HG03097 (cell line): Measurements from ENCODE around the gene INS.

Experiments used
- ATAC-seq: cut with Tn5 transposase; IDR thresholded peaks from one replicate; pipeline ENCODE4 v1.9.1; 2021; ENCODE audit not compliant: unreplicated experiment, low FRiP score

Gene INS

DNA sequence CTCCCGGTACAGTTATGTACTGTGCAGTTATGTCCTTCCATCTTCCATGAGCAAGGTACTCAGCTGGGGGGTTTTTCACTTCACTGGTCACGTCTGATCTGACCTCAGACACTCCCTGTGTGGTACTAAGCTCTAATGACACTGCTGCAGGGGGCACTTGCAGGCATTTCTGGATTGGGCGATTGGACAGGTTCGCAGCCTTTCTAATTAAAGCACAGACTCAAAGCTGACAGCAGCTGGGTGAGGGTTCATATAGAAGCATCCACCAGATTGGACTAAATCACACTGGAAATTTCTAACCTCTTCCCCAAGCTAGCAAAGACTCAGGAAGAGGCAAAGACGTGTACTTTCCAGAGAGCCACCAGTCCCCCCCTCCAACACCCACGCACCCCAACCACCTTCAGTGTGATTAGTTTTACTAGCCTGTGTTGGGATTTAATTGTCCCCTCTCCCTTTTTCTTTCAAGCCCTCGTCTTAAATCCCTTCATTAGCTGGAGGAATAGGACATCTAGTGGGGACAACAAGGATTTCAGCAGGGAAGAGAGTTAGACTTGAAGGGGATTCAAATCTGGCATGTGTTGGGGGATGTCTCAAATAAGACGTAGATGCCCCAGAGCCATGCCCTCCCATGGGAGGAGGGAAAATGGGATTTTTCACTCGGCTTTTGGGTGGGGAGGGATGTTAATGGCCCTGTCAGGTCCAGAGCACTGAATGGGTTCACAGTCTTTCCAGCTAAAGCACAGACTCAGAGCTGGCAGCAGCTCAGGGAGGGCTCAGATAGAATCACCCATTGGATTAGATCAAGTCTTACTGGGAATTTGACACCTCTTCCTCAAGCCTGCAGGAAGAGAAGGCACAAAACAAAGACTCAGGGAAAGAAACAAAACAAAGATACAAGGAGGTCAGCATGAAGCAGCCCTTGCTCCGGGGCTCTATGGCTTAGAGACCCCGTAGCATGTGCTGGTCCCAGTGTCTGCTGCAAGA is 10.9 kb downstream of the INS start:
- no peak for ATAC-seq

DNA sequence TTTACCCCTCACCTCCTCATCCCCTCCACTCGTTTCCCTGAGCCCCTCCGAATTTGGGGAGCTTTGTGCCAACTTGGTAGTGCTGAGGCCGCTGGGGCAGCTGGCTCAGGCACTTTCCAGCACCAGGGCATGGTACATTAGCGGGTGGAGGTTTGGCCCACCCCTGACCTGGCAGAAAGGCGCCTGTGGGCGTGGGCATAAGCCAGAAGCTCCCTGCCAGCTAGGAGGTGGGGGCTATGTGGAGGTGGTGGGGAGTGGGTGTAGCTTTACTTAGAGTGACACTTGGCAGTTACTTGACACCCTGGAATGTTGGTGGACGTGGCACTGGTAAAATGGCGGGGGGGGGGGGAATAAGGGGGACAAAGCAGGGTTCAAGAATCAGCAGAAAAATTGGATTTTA is 11.5 kb downstream of the INS start:
- no peak for ATAC-seq

DNA sequence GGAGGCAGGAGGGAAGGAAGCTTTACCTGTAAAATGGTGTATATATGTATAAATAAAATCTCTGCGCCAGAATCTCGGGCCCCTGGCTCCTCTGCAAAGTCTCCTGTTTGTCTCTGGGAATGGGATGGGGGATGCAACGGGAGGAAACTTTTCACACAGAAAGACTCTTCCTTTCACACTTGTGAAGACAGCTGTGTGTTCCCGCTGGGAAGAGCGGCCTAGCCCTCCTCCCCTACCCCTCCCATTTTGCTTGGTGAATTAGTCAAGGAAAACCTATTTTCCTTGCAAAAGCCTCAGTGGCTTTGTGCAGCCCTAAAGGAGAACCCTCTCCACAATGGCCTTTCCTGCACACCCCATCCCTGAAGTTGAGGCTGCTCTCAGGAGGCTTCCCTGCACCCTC is 12.4 kb downstream of the INS start:
- ATAC-seq = no peak

DNA sequence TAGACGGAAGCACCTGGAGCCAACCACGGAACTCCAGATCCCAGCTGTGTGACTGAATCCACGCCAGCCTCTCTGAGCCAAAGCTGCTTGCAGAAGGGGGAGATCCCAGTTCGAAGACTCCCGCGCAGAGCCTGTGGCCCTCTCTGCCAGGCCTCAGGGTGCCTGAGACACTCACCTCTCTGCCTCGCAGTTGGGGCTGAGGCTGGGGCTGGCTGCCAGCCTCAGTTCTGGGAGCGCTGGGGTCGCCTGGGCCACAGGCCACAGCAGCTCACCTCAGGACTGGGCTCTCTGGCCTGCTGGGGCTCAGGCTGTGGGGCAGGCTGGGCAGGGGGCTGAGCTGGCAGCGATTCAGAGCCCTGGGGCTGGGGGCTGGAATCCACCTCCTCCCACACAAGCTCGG is 13.6 kb downstream of the INS start:
- ATAC-seq = no peak

DNA sequence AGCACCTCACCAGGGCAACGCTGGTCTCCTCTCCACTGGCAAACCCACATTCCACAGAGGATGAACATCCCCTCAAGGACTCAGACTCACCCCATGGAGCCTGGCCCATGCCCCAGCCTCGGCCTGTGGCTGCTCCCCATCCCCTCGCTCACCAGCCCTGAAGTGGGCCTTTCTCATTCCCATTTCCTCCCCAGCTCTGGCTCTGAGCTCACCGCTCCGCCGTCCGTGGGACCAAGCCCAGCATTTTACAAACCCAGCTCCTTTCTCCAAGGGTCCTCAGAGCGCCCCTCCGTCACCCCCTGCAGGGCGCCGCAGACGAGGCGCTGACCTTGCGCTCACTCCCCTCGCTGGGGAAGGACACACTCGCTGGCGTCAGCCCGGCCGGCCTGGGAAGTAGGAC is 15.0 kb downstream of the INS start:
- ATAC-seq = no peak

DNA sequence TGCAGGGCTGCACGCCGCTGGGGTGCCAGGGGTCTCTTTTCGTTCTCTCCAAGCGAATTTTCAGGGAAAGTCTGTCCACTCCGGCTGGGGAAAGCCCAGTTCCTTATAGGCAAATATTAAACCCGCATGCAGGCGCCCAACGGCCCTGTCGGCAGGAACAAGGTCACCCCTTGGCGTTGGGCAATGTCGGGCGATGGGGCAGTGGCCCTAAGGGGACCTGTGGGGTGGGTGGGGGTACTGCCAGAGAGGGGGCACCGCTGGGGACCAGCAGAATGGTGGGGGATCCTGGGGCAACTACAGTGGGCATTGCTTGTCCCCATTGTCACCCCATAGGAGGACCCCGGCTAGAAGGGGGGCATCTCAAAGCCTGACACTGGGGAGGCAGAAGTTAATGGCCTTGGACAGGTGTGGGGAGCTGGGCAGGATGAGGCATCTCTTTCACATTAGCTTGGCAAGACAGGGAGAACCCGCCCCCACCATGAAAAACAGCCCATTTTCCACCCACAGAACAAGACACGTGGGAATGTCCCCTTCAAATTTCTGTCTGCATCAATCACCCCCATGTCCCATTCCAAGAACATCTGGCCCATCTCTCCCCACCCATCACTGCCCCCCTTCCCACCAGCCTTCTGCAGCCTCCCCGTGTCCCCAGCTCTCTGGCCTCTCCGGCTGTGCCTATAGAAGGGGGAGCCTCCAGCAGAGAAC is 16.3 kb downstream of the INS start:
- no peak for ATAC-seq

DNA sequence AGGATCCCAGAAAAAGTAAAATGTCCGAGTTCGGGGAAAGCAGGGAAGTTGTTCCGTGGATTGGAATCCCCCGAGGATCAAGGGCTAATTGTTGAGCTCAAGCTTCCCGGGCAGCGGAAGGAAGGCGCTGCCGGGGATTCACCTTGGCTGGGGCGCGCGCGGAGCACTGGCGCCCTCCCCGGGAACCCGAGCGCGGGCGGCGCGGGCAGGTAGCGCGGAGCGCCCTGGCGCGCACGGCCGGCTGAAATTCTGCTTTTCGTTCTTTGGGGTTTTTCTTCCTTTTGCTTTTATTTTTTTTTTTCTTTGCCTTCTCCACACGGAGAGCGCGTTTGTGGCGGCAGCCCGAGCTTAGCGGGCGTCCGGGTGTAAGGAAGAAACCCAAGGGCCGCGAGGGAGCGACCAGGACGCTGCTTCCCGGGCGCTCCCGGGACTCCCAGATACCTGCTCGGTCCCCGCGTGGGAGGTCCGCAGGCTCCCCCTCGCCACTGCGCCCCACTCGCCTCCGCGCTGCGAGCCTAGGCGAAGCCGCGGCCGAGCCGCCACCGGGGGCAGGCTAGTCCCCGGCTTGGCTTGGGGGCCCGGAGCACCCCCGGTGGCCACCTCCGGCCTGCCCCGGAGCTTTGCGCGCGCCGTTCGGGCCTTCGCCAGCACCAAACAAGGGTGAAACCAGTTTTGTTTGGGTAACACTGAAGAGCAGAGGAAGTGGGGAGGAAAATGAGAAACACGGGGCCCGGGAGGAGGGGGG is 17.0 kb downstream of the INS start:
- ATAC-seq = no peak

DNA sequence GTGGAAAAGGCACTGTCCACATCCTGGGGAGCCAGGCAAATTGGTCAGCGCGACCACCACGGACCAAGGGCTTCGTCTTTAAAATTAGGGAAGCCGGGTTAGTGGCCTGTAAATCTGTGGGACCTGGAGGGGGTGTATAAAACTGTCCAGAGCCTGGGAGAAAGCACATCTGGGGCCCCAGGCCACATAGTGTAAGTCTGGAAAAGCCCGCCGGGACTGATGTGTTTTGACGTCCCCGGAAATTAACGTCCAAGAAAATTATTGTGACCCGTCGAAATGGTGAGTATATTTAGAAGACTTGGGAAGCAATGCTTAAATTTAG is 17.6 kb downstream of the INS start:
- no peak for ATAC-seq

DNA sequence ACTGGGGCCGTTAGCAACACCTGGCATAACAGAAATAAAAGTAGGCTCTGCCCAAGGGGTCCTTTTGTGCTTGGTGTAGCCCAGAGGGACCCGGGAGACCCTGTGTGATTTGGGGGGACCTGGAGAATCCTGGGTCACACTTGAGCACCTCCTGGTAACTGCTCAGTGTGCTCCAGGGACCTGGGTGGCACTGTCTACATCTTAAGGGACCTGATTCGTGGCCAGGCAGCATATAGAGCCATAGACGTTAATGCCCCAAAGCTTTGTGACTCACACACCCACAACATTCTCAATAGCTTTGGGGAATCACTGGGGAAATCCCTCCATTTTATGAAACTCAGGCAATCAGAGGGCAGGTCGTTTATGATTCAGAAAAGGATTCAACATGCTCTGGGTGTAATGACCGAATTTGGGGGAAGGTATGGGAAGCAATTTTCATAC is 18.2 kb downstream of the INS start:
- no peak for ATAC-seq

DNA sequence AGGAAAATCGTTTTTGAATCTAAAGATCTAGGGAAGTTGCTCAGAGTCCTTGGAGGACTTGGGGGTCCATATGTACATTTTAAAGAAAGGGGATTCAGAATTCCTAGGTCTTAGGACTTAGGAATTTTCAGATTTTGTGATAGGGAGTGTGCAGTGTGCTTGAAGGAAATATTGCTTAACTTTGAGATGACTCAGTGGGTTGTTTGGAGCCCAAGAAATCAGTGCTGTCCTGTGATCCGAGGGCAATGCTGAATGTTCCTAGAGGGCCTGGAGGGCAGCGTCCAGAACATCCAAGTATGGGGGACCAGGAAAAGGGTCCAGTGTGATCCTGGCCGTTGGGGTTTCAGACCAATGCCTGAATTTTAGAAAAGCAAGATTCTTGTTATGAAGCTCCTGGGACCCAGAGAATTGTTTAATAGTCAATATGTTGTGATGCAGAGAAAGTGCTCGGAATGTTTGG is 18.7 kb downstream of the INS start:
- ATAC-seq = no peak

DNA sequence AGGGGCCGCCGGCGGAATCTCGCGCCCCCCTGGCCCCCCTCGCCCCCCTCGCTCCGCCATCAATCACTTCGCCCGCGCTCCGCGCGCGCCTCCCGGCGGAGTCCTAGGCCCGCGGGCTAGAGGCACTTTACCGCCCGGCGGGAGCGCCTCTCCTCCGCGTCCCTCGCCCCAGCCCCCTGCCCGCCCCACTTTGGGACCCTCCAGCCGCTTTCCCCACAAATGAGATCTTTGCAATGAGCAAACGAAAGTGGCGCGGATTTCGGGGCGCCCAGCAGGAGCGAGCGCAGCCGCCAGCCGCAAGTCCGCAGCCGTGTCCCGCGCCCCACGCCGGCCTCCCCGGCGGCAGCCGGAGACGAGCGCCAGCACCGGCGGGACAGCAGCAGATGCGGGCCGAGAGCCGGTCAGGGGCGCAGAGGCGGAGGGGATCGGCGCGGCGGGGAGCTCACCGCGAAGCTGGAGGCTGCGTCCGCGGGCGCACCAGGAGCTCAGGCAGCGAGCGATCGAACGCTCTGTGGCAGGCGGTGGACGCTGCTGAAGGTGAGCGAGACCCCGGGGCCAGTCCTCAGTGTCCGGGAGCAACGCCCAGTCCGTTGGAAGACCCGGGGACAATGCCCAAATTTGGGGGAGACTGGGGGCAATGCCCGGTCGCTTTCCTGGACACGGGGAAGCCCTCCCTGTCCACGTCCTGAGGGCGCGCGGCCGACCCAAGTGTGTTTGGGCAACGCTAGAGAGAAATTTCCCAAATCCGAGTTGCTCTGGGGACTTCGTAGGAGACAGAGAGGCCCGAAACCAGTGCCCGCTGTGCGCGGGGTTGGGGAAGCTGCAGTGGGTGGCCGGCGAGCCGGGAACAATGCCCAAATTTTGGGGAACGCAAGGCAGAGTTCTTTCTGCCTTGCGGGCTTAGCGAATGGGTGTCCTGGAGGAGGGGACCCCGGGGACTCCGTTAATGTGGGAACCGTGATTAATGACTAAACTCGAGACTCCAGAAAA is 20.3 kb downstream of the INS start:
- no peak for ATAC-seq

DNA sequence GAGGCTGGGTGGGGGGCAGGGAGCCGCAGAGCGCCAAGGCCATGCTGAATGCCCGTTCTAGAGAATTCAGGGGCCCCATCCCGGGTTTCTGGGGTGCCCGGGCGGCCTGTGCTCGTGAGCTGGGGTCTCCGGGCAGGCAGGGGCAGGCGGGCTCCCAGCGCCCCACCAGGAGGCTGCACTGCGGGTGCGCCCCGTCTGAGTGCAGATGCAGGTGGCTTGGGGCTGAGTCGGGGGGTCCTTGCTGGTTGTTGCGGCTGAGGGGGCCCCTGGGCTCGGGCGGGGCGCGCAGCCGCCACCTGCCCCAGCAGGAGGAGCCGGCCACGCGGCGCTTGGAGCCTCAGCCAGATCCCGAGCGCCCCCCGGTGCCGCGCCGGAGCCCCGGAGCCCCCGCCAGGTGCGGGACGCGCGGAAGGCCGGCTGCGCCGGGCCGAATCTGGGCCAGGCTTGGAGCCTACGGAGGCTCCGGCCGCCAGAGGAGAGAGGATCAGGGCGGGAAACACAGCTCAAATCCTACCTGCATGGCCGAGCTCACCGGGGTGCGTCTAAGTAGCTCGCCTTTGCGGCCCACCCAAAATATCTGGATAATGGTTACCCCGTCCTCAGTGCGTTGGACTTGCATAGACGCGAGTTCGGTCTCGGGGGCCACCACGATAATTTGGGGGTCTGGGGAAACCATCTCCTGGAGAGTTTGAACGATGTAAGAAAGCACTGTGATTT is 21.2 kb downstream of the INS start:
- no peak for ATAC-seq

DNA sequence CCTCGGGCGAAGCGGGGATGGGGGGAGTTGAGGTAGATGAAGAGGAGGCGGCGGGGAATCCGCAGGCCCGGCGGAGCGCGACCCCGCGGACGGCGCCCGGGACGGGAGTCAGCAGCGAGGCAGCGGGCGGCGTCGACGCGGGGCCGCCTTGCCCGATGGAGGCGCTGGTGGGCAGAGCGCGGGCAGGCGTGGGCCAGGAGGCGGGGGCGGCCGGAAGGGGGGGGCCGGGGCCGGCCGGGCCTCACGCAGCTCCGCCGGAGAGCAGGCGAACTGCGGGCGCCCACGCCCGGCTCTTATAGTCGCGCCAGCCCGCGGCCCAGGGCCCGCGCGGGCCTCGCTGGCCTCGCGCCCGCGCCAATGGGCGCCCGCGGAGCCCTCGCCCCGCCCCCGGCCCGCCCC is 21.9 kb downstream of the INS start, which contains the start of gene IGF2:
TSS of gene IGF2 (minus strand) at position 267 of the 399 bp plus-strand sequence. CDS start 3,866 bp downstream, outside the sequence.
- ATAC-seq = no peak

DNA sequence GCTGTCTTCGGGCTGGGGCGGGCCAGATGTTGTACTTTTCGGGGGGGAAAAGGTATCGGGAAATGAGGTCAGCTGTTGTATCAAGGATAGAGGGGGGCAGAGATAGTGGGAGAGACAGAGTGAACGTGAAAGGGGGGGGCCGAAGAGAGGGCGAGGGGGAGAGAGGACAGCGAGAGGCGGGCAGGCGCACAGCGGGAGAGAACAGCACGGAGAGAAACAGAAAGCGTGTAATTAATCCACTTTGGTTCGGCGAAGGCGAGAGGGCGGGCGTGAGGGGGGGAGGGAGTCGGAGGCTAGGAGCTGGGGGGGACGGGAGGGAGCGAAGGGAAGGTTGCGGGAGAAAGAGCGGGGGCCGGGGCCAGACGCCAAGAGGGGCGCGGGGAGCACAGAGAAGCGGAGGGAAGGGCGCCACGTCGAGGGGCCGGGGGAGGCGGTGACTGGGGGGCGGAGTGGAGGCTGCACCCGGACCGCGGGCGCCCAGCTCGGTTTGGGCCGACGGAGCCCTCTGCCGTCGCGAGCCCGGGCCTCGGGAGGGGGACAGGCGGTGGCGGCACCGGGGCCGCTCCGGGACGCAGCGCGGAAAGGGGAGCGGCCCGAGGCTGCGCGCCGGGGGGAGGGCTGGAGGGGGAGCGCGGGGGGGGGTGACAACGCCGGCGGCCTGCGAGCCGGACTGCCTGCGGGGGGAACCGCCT is 22.4 kb downstream of the INS start:
- ATAC-seq = no peak

DNA sequence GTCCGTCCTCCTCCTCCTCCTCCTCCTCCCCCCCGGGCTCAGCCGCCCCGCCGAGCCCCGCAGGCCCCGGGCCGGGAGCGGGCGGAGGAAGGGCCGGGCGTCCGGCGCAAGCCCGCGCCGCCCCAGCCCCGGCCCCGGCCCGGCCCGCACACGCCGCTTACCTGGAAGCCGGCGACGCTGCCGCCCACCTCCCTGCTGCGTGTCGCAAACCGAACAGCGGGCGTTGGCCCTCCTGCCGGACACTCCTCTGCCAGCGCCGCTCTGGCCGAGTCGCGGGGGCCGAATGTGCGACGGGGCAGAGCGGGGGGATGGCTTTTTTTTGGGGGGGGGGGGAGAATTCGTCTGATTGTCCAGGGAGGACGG is 23.0 kb downstream of the INS start:
- ATAC-seq = no peak

DNA sequence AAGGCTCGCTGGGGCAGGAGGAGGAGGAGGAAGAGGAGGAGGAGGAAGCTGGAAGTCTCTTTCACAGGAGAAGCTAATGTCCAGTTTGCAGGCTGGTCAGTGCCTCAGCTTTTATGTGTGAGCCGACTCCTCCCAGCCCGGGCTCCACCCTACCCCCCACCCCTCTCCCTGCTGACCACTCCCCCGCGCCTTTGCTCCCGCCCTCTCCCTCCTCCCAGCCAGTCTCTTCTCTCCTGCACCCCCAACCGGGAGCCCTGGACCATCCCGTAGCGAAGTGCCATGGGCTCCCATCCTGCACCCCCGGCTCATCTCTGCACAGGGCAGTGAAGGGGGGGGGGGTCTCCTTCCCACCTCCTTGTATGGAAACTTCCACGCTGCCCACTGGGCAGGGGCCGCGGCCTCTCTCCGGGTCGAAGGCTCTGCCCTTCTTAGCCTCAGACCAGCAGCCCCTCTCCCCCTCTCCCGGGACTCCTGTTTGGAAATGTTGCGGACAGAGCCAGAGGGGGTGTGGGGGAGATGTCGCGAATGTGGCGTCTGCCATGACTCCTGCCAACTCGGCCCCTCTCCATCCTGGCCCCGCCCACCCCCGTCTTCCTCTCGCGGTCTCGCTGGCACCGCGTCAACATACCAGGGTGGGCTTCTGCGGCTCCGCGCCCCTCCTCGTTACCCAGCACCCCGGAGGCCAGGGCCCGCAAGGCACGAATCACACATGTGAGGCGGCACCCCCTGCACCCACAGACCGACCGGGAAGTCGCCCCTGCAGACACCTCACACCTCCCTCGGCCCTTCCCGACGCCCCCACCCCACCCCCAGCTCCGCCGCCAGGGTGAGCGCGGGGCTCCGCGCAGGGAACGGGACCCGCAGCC is 23.6 kb downstream of the INS start:
- no peak for ATAC-seq

DNA sequence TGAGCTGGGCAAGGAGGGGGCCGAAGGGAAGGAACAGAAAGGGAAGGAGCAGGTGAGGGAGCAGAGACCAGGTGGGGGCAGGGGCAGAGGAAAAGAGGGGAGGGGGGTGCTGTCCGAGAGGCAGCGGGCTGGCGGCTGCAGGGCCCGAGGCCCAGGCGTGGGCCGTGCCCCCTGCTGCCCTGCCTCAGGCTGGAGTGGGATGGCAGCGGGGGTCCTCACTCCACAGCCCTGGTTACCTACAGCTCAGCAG is 24.1 kb downstream of the INS start:
- ATAC-seq = no peak
